HCT116 (cell line): Measurements from ENCODE around the gene HIRA. TPM values are rescaled to one million over a fixed set of nuclear protein-coding genes. Genes with fewer than 3 reads are reported as not detected.

Experiments
- ATAC-seq: fragments of 200-7000 bp; cut with Tn5 transposase; 2 replicates; pipeline ENCODE4 v1.9.1; 2020; ENCODE audit warnings: mild to moderate bottlenecking, moderate library complexity
- BruUV-seq: library from RNA; stranded (reverse); fragments of 400-500 nt; replicated peaks from 2 replicates; lab custom pipeline; 2021; lab: Mats Ljungman, UMichigan
- CTCF ChIA-PET: fragments of 300-600 bp; sonication (Branson Sonifier 250); formaldehyde crosslinking; loops from one replicate; lab custom pipeline; 2021; ENCODE audit warnings: antibody characterized with exemption; lab: Charles Lee
- POLR2A ChIA-PET: fragments of 300-600, 350-600 bp; sonication (Branson Sonifier 250); formaldehyde crosslinking; loops from one replicate; lab custom pipeline; 2021; ENCODE audit warnings: antibody characterized with exemption; lab: Charles Lee
- RAD21 ChIA-PET, 2 experiments: fragments of 300-600 bp; sonication (Branson Sonifier 250); formaldehyde crosslinking; loops; one replicate each; lab custom pipeline; 2023; ENCODE audit warnings: low total read pairs in 2 of 2; ENCODE audit not compliant: uncharacterized antibody in 2 of 2, unreplicated experiment in 2 of 2, low non-redundant PET in 1 of 2; lab: Charles Lee
- DNase-seq: peaks from one replicate; pipeline ENCODE4 v3.0.0-alpha.2; 2010; ENCODE audit warnings: low read depth, low spot score
- H2AFZ ChIP-seq: fragments of 200-600 bp; shearing (Covaris generic), sonication (generic); 2 replicates; pipeline ENCODE4 v1.6.1; 2017; ENCODE audit warnings: low read depth, mixed run types, mixed read lengths, antibody characterized with exemption, low read length; ENCODE audit not compliant: poor library complexity, severe bottlenecking
- H3K27ac ChIP-seq: 2 replicates; pipeline ENCODE4 v1.5.1; 2012; ENCODE audit warnings: low read depth, low read length
- H3K27me3 ChIP-seq: fragments of 200-600 bp; sonication (generic); 2 replicates; pipeline ENCODE4 v1.6.1; 2016; ENCODE audit warnings: mixed run types, low read length, mixed read lengths; ENCODE audit not compliant: insufficient read depth
- H3K36me3 ChIP-seq, 2 experiments: fragments of 200-500 bp in 1 of 2; fragments of 200-600 bp in 1 of 2; sonication (Bioruptor generic) in 1 of 2; sonication (generic) in 1 of 2; 2 replicates each; pipeline versions ENCODE4 v1.5.1 to v1.6.1; 2014 to 2016; ENCODE audit warnings: low read length in 2 of 2, inconsistent platforms in 1 of 2, mixed read lengths in 1 of 2, mixed run types in 1 of 2; ENCODE audit not compliant: insufficient read depth in 2 of 2, control insufficient read depth in 1 of 2
- H3K4me1 ChIP-seq, 2 experiments: fragments of 200-600 bp in 1 of 2; sonication (generic) in 1 of 2; 2 replicates each; pipeline versions ENCODE4 v1.5.1 to v1.6.1; 2012 to 2017; ENCODE audit warnings: low read length in 2 of 2, inconsistent platforms in 1 of 2, mild to moderate bottlenecking in 1 of 2, mixed read lengths in 1 of 2, mixed run types in 1 of 2, moderate library complexity in 1 of 2; ENCODE audit not compliant: insufficient read depth in 2 of 2, control insufficient read depth in 1 of 2
- H3K4me2 ChIP-seq: fragments of 200-600 bp; sonication (generic); 2 replicates; pipeline ENCODE4 v1.6.1; 2017; ENCODE audit warnings: mixed run types, low read length, mixed read lengths
- H3K4me3 ChIP-seq, 2 experiments: fragments of 200-600 bp in 1 of 2; sonication (generic) in 1 of 2; replicated peaks in 1 of 2; 2 replicates each; pipeline ENCODE4 v1.5.1; 2011 to 2016; ENCODE audit warnings: low read length in 2 of 2, control low read depth in 1 of 2, low read depth in 1 of 2, mild to moderate bottlenecking in 1 of 2, mixed read lengths in 1 of 2, mixed run types in 1 of 2
- H3K79me2 ChIP-seq: fragments of 200-600 bp; sonication (generic); 2 replicates; pipeline ENCODE4 v1.6.1; 2017; ENCODE audit warnings: mild to moderate bottlenecking, mixed run types, low read length, moderate library complexity, mixed read lengths; ENCODE audit not compliant: insufficient read depth
- H3K9ac ChIP-seq: fragments of 200-600 bp; sonication (generic); 2 replicates; pipeline ENCODE4 v1.6.1; 2016; ENCODE audit warnings: low read length, mixed read lengths
- H3K9me2 ChIP-seq: fragments of 200-600 bp; sonication (generic), shearing (Covaris generic); 2 replicates; pipeline ENCODE4 v1.6.1; 2017; ENCODE audit warnings: mixed run types, mild to moderate bottlenecking, moderate library complexity; ENCODE audit not compliant: insufficient read depth
- H3K9me3 ChIP-seq, 2 experiments: fragments of 200-500 bp in 1 of 2; fragments of 200-600 bp in 1 of 2; sonication (Bioruptor generic) in 1 of 2; sonication (generic) in 1 of 2; 2 replicates each; pipeline ENCODE4 v1.6.1; 2014 to 2017; ENCODE audit warnings: low read length in 2 of 2, mixed read lengths in 2 of 2, inconsistent platforms in 1 of 2, low read depth in 1 of 2, mild to moderate bottlenecking in 1 of 2, mixed run types in 1 of 2, moderate library complexity in 1 of 2; ENCODE audit not compliant: control insufficient read depth in 1 of 2, insufficient read depth in 1 of 2
- H4K20me1 ChIP-seq: fragments of 200-600 bp; sonication (generic), shearing (Covaris generic); 2 replicates; pipeline ENCODE4 v1.6.1; 2017; ENCODE audit warnings: mixed run types, mild to moderate bottlenecking, moderate library complexity; ENCODE audit not compliant: insufficient read depth
- CBX3 ChIP-seq: IDR thresholded peaks from 2 replicates; pipeline ENCODE4 v1.6.1; 2012; ENCODE audit warnings: low read depth
- EGR1 ChIP-seq: IDR thresholded peaks from 2 replicates; pipeline ENCODE4 v1.6.1; 2012; ENCODE audit warnings: low read depth
- EZH2 ChIP-seq: fragments of 200-600 bp; sonication (generic); IDR thresholded peaks from 2 replicates; pipeline ENCODE4 v1.6.1; 2017; ENCODE audit warnings: antibody characterized with exemption, mixed run types
- EZH2phosphoT487 ChIP-seq: fragments of 200-600 bp; IDR thresholded peaks from 2 replicates; pipeline ENCODE4 v1.6.1; 2018; ENCODE audit warnings: antibody characterized with exemption, borderline replicate concordance
- FOSL1 ChIP-seq: IDR thresholded peaks from 2 replicates; pipeline ENCODE4 v1.6.1; 2012; ENCODE audit warnings: low read depth
- POLR2A ChIP-seq: IDR thresholded peaks from 2 replicates; pipeline ENCODE4 v1.7.0; 2011; ENCODE audit warnings: borderline replicate concordance; ENCODE audit not compliant: insufficient read depth, insufficient read length; ENCODE audit errors: extremely low read depth
- POLR2AphosphoS5 ChIP-seq: IDR thresholded peaks from 2 replicates; pipeline ENCODE4 v1.6.1; 2011; ENCODE audit warnings: mild to moderate bottlenecking, low read depth, low read length, moderate library complexity
- RAD21 ChIP-seq: IDR thresholded peaks from 2 replicates; pipeline ENCODE4 v1.6.1; 2012; ENCODE audit warnings: low read depth, mild to moderate bottlenecking
- SP1 ChIP-seq: IDR thresholded peaks from 2 replicates; pipeline ENCODE4 v1.6.1; 2012; ENCODE audit warnings: low read depth
- SRF ChIP-seq: IDR thresholded peaks from 2 replicates; pipeline ENCODE4 v1.6.1; 2012; ENCODE audit warnings: low read depth
- ZFX ChIP-seq: fragments of 450-650 bp; IDR thresholded peaks from 2 replicates; pipeline ENCODE4 v1.6.1; 2017
- ZNF274 ChIP-seq: fragments of 200-500 bp; sonication (Bioruptor generic); IDR thresholded peaks from 2 replicates; pipeline ENCODE4 v1.6.1; 2014; ENCODE audit warnings: mild to moderate bottlenecking, low read depth, low read length, inconsistent platforms
- intact Hi-C: fragments of 100-400 bp; cut with micrococcal nuclease; formaldehyde crosslinking; loops from 2 replicates; pipeline ENCODE4 v1.10.0; 2022
- total RNA-seq: library from RNA; stranded (reverse); gene quantifications from one replicate; pipeline ENCODE4 v1.2.1, GENCODE V29; 2021; ENCODE audit not compliant: unreplicated experiment
- TF ChIP-seq, protein P1 (sequence below): IDR thresholded peaks from 2 replicates; pipeline ENCODE4 v1.6.1; 2011; ENCODE audit warnings: mild to moderate bottlenecking, low read length, moderate library complexity; ENCODE audit not compliant: insufficient replicate concordance; ENCODE audit errors: extremely low read depth
- TF ChIP-seq, protein P2 (sequence below): IDR thresholded peaks from 2 replicates; pipeline ENCODE4 v1.6.1; 2012

The HIRA gene
- total RNA-seq, 1 experiment from 2014 or later, result 30.6 TPM

- Histone ChIP-seq H3K79me2 (peaks cover 96% of the 10 kb centered on the region), H3K27ac (no peak overlapping the region), H2AFZ (no peak overlapping the region), H3K9me3 (no peaks in the 10 kb centered on the region), H3K4me1 (no peaks in the 10 kb centered on the region), H3K36me3 (peaks cover 0 to 5% of the 10 kb centered on the region in 2 experiments; a peak in 1 of 4 replicates), H3K4me3 (no peak overlapping the region), H3K9me2 (no peaks in the 10 kb centered on the region), H3K4me2 (no peak overlapping the region), H3K27me3 (no peaks in the 10 kb centered on the region), H4K20me1 (peaks cover 10% of the 10 kb centered on the region), H3K9ac (no peak overlapping the region)
- RAD21 ChIA-PET, result interaction anchor here in 1 of 2 experiments (0.6 kb wide), 1 partner anchor 177 kb away, joined by 4 read pairs; no protein-coding TSS in a partner anchor
- CTCF ChIA-PET, result no interaction called here
- ATAC-seq (no peak), DNase-seq (no peak)
- POLR2A ChIA-PET, result no interaction called here
- no TSS peak for BruUV-seq
- intact Hi-C loops, result no loop called here
- TF ChIP-seq POLR2A (no peak), EGR1 (no peak), SP1 (no peak), RAD21 (no peak), SRF (no peak), ZNF274 (no peak), EZH2phosphoT487 (no peak), POLR2AphosphoS5 (no peak), CBX3 (no peak), ZFX (no peak), FOSL1 (no peak), EZH2 (no peak)
- TF ChIP-seq, protein P1, sequence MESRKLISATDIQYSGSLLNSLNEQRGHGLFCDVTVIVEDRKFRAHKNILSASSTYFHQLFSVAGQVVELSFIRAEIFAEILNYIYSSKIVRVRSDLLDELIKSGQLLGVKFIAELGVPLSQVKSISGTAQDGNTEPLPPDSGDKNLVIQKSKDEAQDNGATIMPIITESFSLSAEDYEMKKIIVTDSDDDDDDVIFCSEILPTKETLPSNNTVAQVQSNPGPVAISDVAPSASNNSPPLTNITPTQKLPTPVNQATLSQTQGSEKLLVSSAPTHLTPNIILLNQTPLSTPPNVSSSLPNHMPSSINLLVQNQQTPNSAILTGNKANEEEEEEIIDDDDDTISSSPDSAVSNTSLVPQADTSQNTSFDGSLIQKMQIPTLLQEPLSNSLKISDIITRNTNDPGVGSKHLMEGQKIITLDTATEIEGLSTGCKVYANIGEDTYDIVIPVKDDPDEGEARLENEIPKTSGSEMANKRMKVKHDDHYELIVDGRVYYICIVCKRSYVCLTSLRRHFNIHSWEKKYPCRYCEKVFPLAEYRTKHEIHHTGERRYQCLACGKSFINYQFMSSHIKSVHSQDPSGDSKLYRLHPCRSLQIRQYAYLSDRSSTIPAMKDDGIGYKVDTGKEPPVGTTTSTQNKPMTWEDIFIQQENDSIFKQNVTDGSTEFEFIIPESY, result no peak
- TF ChIP-seq, protein P2, sequence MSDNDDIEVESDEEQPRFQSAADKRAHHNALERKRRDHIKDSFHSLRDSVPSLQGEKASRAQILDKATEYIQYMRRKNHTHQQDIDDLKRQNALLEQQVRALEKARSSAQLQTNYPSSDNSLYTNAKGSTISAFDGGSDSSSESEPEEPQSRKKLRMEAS, result no peak
Measured at GRCh38 chr22:19420321-19420720, 11.2 kb downstream of the HIRA start.
